ENCODE data around the gene RBM47. TPM values are rescaled to one million over a fixed set of nuclear protein-coding genes. Genes with fewer than 3 reads are reported as not detected.

The RBM47 gene
- total RNA-seq, 1 experiment from 2014 or later: 70.3 TPM

GRCh38 chr4:40419231-40419912 is 210.3 kb downstream of the RBM47 start:
- no peak for DNase-seq
- Mint-ChIP-seq H3K9me3 (peaks cover 6 to 14% of the 10 kb centered on the region in 2 experiments; a peak in 3 of 5 replicates), H3K4me3 (no peak overlapping the region), H3K4me1 (peaks cover 0 to 8% of the 10 kb centered on the region in 2 experiments; a peak in 2 of 4 replicates), H3K27ac (peak overlapping the region in 1 of 3 experiments; percentile 17; a peak in 2 of 7 replicates), H3K27me3 (ENCODE audit: low read depth) (no peaks in the 10 kb centered on the region), H3K36me3 (ENCODE audit: insufficient read depth in 1 of 3, low read depth in 3 of 3) (peaks cover 16 to 27% (median 24%) of the 10 kb centered on the region in 3 experiments; a peak in 6 of 7 replicates)
- Histone ChIP-seq H2AFZ (ENCODE audit: low read length) (no peak overlapping the region), H2AK5ac (ENCODE audit: insufficient read length, low read length) (no peak overlapping the region), H3T11ph (ENCODE audit: low read length) (no peak overlapping the region), H3K27ac (ENCODE audit: insufficient read length, low read depth, low read length) (no peak overlapping the region), H3K4me1 (ENCODE audit: insufficient read depth, low read length) (no peaks in the 10 kb centered on the region), H3K4ac (ENCODE audit: low read depth, low read length) (no peak overlapping the region), H3K56ac (ENCODE audit: insufficient read length, low read depth, low read length) (no peak overlapping the region), H3K4me2 (ENCODE audit: insufficient read depth, insufficient read length, low read length) (no peak overlapping the region), H3K9ac (ENCODE audit: extremely low read depth, insufficient read length, low read length) (no peak overlapping the region), H3K23ac (ENCODE audit: insufficient read length, low read depth, low read length) (no peak overlapping the region), H2BK120ac (ENCODE audit: low read depth, low read length, poor library complexity, severe bottlenecking) (no peak overlapping the region), H2BK12ac (ENCODE audit: insufficient read length, low read depth, low read length) (no peak overlapping the region), H2BK15ac (ENCODE audit: low read depth, low read length) (no peak overlapping the region), H4K8ac (replicated peaks; ENCODE audit: insufficient read length, low read depth, low read length) (no peak overlapping the region), H2BK20ac (ENCODE audit: low read depth, low read length, poor library complexity, severe bottlenecking) (no peak overlapping the region), H4K91ac (ENCODE audit: insufficient read length, low read depth, low read length) (no peak overlapping the region), H3K23me2 (ENCODE audit: insufficient read length, low read depth, low read length, poor library complexity, severe bottlenecking) (no peaks in the 10 kb centered on the region), H3K14ac (ENCODE audit: insufficient read depth, low read length) (no peak overlapping the region), H4K5ac (ENCODE audit: insufficient read length, low read depth, low read length) (no peak overlapping the region), H3K18ac (ENCODE audit: insufficient read length, low read depth, low read length) (no peak overlapping the region), H3K79me1 (ENCODE audit: insufficient read depth, low read depth, low read length, poor library complexity, severe bottlenecking) (no peaks in the 10 kb centered on the region), H2BK5ac (ENCODE audit: insufficient read length, low read length) (no peak overlapping the region), H3K79me2 (ENCODE audit: insufficient read depth, low read length) (no peaks in the 10 kb centered on the region), H4K20me1 (ENCODE audit: control insufficient read depth, insufficient read depth, insufficient read length) (no peaks in the 10 kb centered on the region), H3K27me3 (ENCODE audit: insufficient read depth, low read length) (no peaks in the 10 kb centered on the region), H3K9me3 (ENCODE audit: control insufficient read depth, low read depth, low read length) (no peaks in the 10 kb centered on the region)
- WGBS (ENCODE audit: extremely low coverage, insufficient read length, low lambda C conversion rate): no CpG with 5 or more reads among the region's 6 CpGs
- no peak for TF ChIP-seq CTCF (conservative IDR thresholded peaks at IDR 0.05)

Data from H9 (cell line).